Panc1 (cell line): ENCODE results near the gene DHPS.

ENCODE experiments used
- POLR2AphosphoS5 ChIP-seq: IDR thresholded peaks from 2 replicates; pipeline ENCODE4 v1.6.1; 2012; ENCODE audit warnings: mild to moderate bottlenecking, low read depth, low read length, moderate library complexity
- TCF7L2 ChIP-seq: IDR thresholded peaks from 2 replicates; pipeline ENCODE4 v1.6.1; 2011; ENCODE audit warnings: mild to moderate bottlenecking, low read depth, low read length, inconsistent platforms
- TF ChIP-seq, protein P1 (sequence below): fragments of 450-650 bp; IDR thresholded peaks from 2 replicates; pipeline ENCODE4 v1.5.1; 2017; ENCODE audit warnings: mild to moderate bottlenecking
- TF ChIP-seq, protein P2 (sequence below), 2 experiments: IDR thresholded peaks; 2 replicates each; pipeline ENCODE4 v1.6.1; 2011 to 2012; ENCODE audit warnings: low read depth in 2 of 2, control low read depth in 1 of 2, low read length in 1 of 2, mild to moderate bottlenecking in 1 of 2, moderate library complexity in 1 of 2; ENCODE audit not compliant: insufficient read depth in 1 of 2

DNA sequence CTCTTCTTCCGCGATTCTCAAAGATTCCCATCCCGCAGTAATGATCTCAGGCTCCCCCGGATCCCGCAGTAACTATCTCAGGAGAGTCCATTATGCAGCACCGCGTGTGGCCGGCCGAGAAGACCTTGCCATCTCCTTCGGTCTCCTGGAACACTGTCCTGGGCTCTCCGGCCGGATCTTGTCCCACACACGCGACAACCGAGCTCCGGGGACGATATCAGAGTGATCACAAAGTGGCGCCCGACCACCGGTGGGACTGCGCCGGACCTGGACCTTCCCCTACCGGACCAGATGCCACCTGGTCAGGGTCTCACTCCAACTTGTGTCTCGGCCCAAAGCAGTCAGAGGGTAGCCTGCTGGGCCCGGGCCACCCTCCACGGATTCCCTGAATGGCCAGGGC is 39.2 kb downstream of the DHPS start:
- TF ChIP-seq, protein P1, sequence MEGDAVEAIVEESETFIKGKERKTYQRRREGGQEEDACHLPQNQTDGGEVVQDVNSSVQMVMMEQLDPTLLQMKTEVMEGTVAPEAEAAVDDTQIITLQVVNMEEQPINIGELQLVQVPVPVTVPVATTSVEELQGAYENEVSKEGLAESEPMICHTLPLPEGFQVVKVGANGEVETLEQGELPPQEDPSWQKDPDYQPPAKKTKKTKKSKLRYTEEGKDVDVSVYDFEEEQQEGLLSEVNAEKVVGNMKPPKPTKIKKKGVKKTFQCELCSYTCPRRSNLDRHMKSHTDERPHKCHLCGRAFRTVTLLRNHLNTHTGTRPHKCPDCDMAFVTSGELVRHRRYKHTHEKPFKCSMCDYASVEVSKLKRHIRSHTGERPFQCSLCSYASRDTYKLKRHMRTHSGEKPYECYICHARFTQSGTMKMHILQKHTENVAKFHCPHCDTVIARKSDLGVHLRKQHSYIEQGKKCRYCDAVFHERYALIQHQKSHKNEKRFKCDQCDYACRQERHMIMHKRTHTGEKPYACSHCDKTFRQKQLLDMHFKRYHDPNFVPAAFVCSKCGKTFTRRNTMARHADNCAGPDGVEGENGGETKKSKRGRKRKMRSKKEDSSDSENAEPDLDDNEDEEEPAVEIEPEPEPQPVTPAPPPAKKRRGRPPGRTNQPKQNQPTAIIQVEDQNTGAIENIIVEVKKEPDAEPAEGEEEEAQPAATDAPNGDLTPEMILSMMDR, result no peak
- TF ChIP-seq TCF7L2 (no peak), POLR2AphosphoS5 (no peak)
- TF ChIP-seq, protein P2, sequence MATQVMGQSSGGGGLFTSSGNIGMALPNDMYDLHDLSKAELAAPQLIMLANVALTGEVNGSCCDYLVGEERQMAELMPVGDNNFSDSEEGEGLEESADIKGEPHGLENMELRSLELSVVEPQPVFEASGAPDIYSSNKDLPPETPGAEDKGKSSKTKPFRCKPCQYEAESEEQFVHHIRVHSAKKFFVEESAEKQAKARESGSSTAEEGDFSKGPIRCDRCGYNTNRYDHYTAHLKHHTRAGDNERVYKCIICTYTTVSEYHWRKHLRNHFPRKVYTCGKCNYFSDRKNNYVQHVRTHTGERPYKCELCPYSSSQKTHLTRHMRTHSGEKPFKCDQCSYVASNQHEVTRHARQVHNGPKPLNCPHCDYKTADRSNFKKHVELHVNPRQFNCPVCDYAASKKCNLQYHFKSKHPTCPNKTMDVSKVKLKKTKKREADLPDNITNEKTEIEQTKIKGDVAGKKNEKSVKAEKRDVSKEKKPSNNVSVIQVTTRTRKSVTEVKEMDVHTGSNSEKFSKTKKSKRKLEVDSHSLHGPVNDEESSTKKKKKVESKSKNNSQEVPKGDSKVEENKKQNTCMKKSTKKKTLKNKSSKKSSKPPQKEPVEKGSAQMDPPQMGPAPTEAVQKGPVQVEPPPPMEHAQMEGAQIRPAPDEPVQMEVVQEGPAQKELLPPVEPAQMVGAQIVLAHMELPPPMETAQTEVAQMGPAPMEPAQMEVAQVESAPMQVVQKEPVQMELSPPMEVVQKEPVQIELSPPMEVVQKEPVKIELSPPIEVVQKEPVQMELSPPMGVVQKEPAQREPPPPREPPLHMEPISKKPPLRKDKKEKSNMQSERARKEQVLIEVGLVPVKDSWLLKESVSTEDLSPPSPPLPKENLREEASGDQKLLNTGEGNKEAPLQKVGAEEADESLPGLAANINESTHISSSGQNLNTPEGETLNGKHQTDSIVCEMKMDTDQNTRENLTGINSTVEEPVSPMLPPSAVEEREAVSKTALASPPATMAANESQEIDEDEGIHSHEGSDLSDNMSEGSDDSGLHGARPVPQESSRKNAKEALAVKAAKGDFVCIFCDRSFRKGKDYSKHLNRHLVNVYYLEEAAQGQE (IDR thresholded peaks at IDR 0.05; ENCODE audit: insufficient read depth in 1 of 2, low read depth in 2 of 2, low read length in 1 of 2), result no peak
